RCC 7860 (cell line): ENCODE results near the gene ADD1.

ENCODE experiments used
- DNase-seq: peaks from one replicate; pipeline ENCODE4 v3.0.0-alpha.2; 2015; ENCODE audit warnings: low spot score
- FAIRE-seq: peaks from 2 replicates; lab custom pipeline; 2012; peaks lifted over from hg19 to GRCh38; lab: Jason Lieb, UNC

Gene ADD1

GRCh38 chr4:2804449-2804972 lies 39.1 kb upstream of the ADD1 start:
- DNase-seq, result no peak
- FAIRE-seq, result no peak

GRCh38 chr4:2804973-2805501 lies 38.6 kb upstream of the ADD1 start:
- DNase-seq (no peak), FAIRE-seq (no peak)

- no peak for DNase-seq
- no peak for FAIRE-seq
Measured at GRCh38 chr4:2805712-2806389, 37.8 kb upstream of the ADD1 start.

- FAIRE-seq, result no peak
- no peak for DNase-seq
Measured at GRCh38 chr4:2806390-2807355, 37.0 kb upstream of the ADD1 start.

GRCh38 chr4:2807571-2807970 lies 36.1 kb upstream of the ADD1 start:
- DNase-seq, result no peak
- no peak for FAIRE-seq

- DNase-seq (no peak), FAIRE-seq (no peak)
Measured at GRCh38 chr4:2808001-2808400, 35.6 kb upstream of the ADD1 start.

- FAIRE-seq, result no peak
- peak; percentile 34 for DNase-seq
Measured at GRCh38 chr4:2809610-2810180, 33.9 kb upstream of the ADD1 start.

- no peak for FAIRE-seq
- no peak for DNase-seq
Measured at GRCh38 chr4:2810388-2810787, 33.3 kb upstream of the ADD1 start.

GRCh38 chr4:2811830-2812611 lies 31.6 kb upstream of the ADD1 start:
- FAIRE-seq, result peak; percentile 90
- peak; percentile 96 for DNase-seq

GRCh38 chr4:2812612-2813354 lies 30.9 kb upstream of the ADD1 start:
- FAIRE-seq (no peak), DNase-seq (no peak)

GRCh38 chr4:2813446-2814405 lies 29.9 kb upstream of the ADD1 start:
- DNase-seq (no peak), FAIRE-seq (no peak)

GRCh38 chr4:2814627-2815270 lies 28.9 kb upstream of the ADD1 start:
- FAIRE-seq (no peak), DNase-seq (no peak)

- no peak for FAIRE-seq
- no peak for DNase-seq
Measured at GRCh38 chr4:2816401-2816954, 27.2 kb upstream of the ADD1 start.

GRCh38 chr4:2817137-2817536 lies 26.5 kb upstream of the ADD1 start:
- DNase-seq, result no peak
- no peak for FAIRE-seq

GRCh38 chr4:2817701-2818350 lies 25.8 kb upstream of the ADD1 start:
- no peak for DNase-seq
- no peak for FAIRE-seq

GRCh38 chr4:2818351-2818939 lies 25.2 kb upstream of the ADD1 start:
- DNase-seq (no peak), FAIRE-seq (no peak)
